HEK293 (cell line): ENCODE measurements around the gene SF3A1.

Experiments used
- CTCF ChIA-PET: fragments of 350-600 bp; formaldehyde crosslinking; extraction: SDS; loops from one replicate; lab custom pipeline; 2021; ENCODE audit warnings: antibody characterized with exemption; lab: Yijun Ruan, JAX
- POLR2A ChIA-PET: fragments of 300-600 bp; formaldehyde crosslinking; extraction: SDS; loops from one replicate; lab custom pipeline; 2020; ENCODE audit warnings: antibody characterized with exemption, inconsistent platforms; lab: Yijun Ruan, JAX
- H3K27ac ChIP-seq: fragments of 200-500 bp; sonication (Bioruptor generic); 2 replicates; pipeline ENCODE4 v1.5.1; 2014; ENCODE audit warnings: low read depth, low read length, control low read depth, inconsistent platforms; ENCODE audit errors: extremely low read depth
- H3K36me3 ChIP-seq, 2 experiments: fragments of 200-500 bp in 1 of 2; sonication (Bioruptor generic) in 1 of 2; 1 replicate in 1 of 2; 2 replicates in 1 of 2; pipeline ENCODE4 v1.5.1; 2014 to 2017; ENCODE audit warnings: inconsistent platforms in 2 of 2, low read length in 2 of 2; ENCODE audit not compliant: control insufficient read depth in 2 of 2, insufficient read depth in 1 of 2
- H3K4me1 ChIP-seq: fragments of 200-500 bp; sonication (Bioruptor generic); 2 replicates; pipeline ENCODE4 v1.5.1; 2014; ENCODE audit warnings: mild to moderate bottlenecking, low read length, inconsistent platforms; ENCODE audit not compliant: control insufficient read depth, insufficient read depth
- H3K4me3 ChIP-seq: 2 replicates; pipeline ENCODE4 v1.5.1; 2011; ENCODE audit warnings: low read depth, mild to moderate bottlenecking, control low read depth, low read length, moderate library complexity
- H3K9me3 ChIP-seq: fragments of 200-500 bp; sonication (Bioruptor generic); 2 replicates; pipeline ENCODE4 v1.5.1; 2014; ENCODE audit warnings: low read depth, low read length, inconsistent platforms; ENCODE audit not compliant: control insufficient read depth, insufficient read depth
- FEZF1 ChIP-seq: fragments of 450-650 bp; formaldehyde crosslinking; IDR thresholded peaks from 2 replicates; pipeline ENCODE4 v1.5.1; 2016; ENCODE audit warnings: missing biosample characterization, missing genetic modification characterization
- INSM2 ChIP-seq: fragments of 450-650 bp; formaldehyde crosslinking; IDR thresholded peaks from 2 replicates; pipeline ENCODE4 v1.5.1; 2016; ENCODE audit warnings: missing biosample characterization, missing genetic modification characterization
- MYNN ChIP-seq: fragments of 450-650 bp; formaldehyde crosslinking; IDR thresholded peaks from 2 replicates; pipeline ENCODE4 v1.5.1; 2016; ENCODE audit warnings: missing biosample characterization, missing genetic modification characterization, borderline replicate concordance
- MZF1 ChIP-seq: fragments of 450-650 bp; formaldehyde crosslinking; IDR thresholded peaks from 2 replicates; pipeline ENCODE4 v1.5.1; 2017; ENCODE audit warnings: missing biosample characterization, missing genetic modification characterization, borderline replicate concordance
- OSR2 ChIP-seq: fragments of 450-650 bp; formaldehyde crosslinking; IDR thresholded peaks from 2 replicates; pipeline ENCODE4 v1.5.1; 2016; ENCODE audit warnings: missing biosample characterization, missing genetic modification characterization
- OVOL3 ChIP-seq: fragments of 450-650 bp; formaldehyde crosslinking; IDR thresholded peaks from 2 replicates; pipeline ENCODE4 v1.5.1; 2016; ENCODE audit warnings: missing biosample characterization, missing genetic modification characterization
- REPIN1 ChIP-seq: fragments of 450-650 bp; formaldehyde crosslinking; IDR thresholded peaks from 2 replicates; pipeline ENCODE4 v1.5.1; 2017; ENCODE audit warnings: missing biosample characterization, missing genetic modification characterization, low read depth
- ZBTB8A ChIP-seq: fragments of 450-650 bp; formaldehyde crosslinking; IDR thresholded peaks from 2 replicates; pipeline ENCODE4 v1.5.1; 2016; ENCODE audit warnings: missing biosample characterization, missing genetic modification characterization
- ZFP37 ChIP-seq: fragments of 450-650 bp; formaldehyde crosslinking; IDR thresholded peaks from 2 replicates; pipeline ENCODE4 v1.5.1; 2016; ENCODE audit warnings: missing biosample characterization, missing genetic modification characterization
- ZNF112 ChIP-seq: fragments of 450-650 bp; formaldehyde crosslinking; IDR thresholded peaks from 2 replicates; pipeline ENCODE4 v1.5.0; 2017; ENCODE audit warnings: missing biosample characterization, missing genetic modification characterization
- ZNF133 ChIP-seq: fragments of 450-650 bp; formaldehyde crosslinking; IDR thresholded peaks from 2 replicates; pipeline ENCODE4 v1.5.1; 2016; ENCODE audit warnings: missing biosample characterization, missing genetic modification characterization
- ZNF146 ChIP-seq: fragments of 450-650 bp; formaldehyde crosslinking; IDR thresholded peaks from 2 replicates; pipeline ENCODE4 v1.5.1; 2016; ENCODE audit warnings: missing biosample characterization, missing genetic modification characterization
- ZNF174 ChIP-seq: fragments of 450-650 bp; formaldehyde crosslinking; IDR thresholded peaks from 2 replicates; pipeline ENCODE4 v1.5.0; 2017; ENCODE audit warnings: missing biosample characterization, mild to moderate bottlenecking, missing genetic modification characterization
- ZNF202 ChIP-seq: fragments of 450-650 bp; formaldehyde crosslinking; IDR thresholded peaks from 2 replicates; pipeline ENCODE4 v1.5.1; 2016; ENCODE audit warnings: missing biosample characterization, missing genetic modification characterization, borderline replicate concordance
- ZNF24 ChIP-seq: fragments of 450-650 bp; formaldehyde crosslinking; IDR thresholded peaks from 2 replicates; pipeline ENCODE4 v1.5.1; 2016; ENCODE audit warnings: missing biosample characterization, missing genetic modification characterization
- ZNF311 ChIP-seq: fragments of 450-650 bp; formaldehyde crosslinking; IDR thresholded peaks from 2 replicates; pipeline ENCODE4 v1.5.1; 2017; ENCODE audit warnings: missing biosample characterization, missing genetic modification characterization, borderline replicate concordance
- ZNF324 ChIP-seq: fragments of 450-650 bp; formaldehyde crosslinking; IDR thresholded peaks from 2 replicates; pipeline ENCODE4 v1.5.1; 2016; ENCODE audit warnings: missing biosample characterization, missing genetic modification characterization
- ZNF37A ChIP-seq: fragments of 450-650 bp; IDR thresholded peaks from 2 replicates; pipeline ENCODE4 v1.5.1; 2018; ENCODE audit warnings: missing biosample characterization, missing genetic modification characterization
- ZNF398 ChIP-seq: fragments of 450-650 bp; formaldehyde crosslinking; IDR thresholded peaks from 2 replicates; pipeline ENCODE4 v1.5.1; 2017; ENCODE audit warnings: missing biosample characterization, missing genetic modification characterization
- ZNF549 ChIP-seq: fragments of 450-650 bp; IDR thresholded peaks from 2 replicates; pipeline ENCODE4 v1.5.1; 2018; ENCODE audit warnings: missing biosample characterization, missing genetic modification characterization, mild to moderate bottlenecking, inconsistent platforms, moderate library complexity
- ZNF555 ChIP-seq: fragments of 450-650 bp; formaldehyde crosslinking; conservative IDR thresholded peaks from 2 replicates; pipeline ENCODE4 v1.5.1; 2017; ENCODE audit warnings: missing biosample characterization, mild to moderate bottlenecking, missing genetic modification characterization, inconsistent platforms
- ZNF629 ChIP-seq: fragments of 450-650 bp; formaldehyde crosslinking; IDR thresholded peaks from 2 replicates; pipeline ENCODE4 v1.5.1; 2017; ENCODE audit warnings: missing biosample characterization, missing genetic modification characterization
- ZNF701 ChIP-seq: fragments of 450-650 bp; formaldehyde crosslinking; IDR thresholded peaks from 2 replicates; pipeline ENCODE4 v1.5.1; 2016; ENCODE audit warnings: missing biosample characterization, missing genetic modification characterization
- ZNF777 ChIP-seq: fragments of 450-650 bp; formaldehyde crosslinking; IDR thresholded peaks from 2 replicates; pipeline ENCODE4 v1.5.1; 2017; ENCODE audit warnings: missing biosample characterization, missing genetic modification characterization, borderline replicate concordance
- ZSCAN23 ChIP-seq: fragments of 450-650 bp; formaldehyde crosslinking; IDR thresholded peaks from 2 replicates; pipeline ENCODE4 v1.5.1; 2016; ENCODE audit warnings: missing biosample characterization, missing genetic modification characterization
- TF ChIP-seq, protein P1 (sequence below): fragments of 450-650 bp; formaldehyde crosslinking; conservative IDR thresholded peaks from 2 replicates; pipeline ENCODE4 v1.5.1; 2016; ENCODE audit warnings: low read depth, missing biosample characterization, missing genetic modification characterization
- TF ChIP-seq, protein P2 (sequence below): fragments of 450-650 bp; formaldehyde crosslinking; IDR thresholded peaks from 2 replicates; pipeline ENCODE4 v1.5.1; 2016; ENCODE audit warnings: missing biosample characterization, missing genetic modification characterization
- TF ChIP-seq, protein P3 (sequence below): fragments of 450-650 bp; formaldehyde crosslinking; IDR thresholded peaks from 2 replicates; pipeline ENCODE4 v1.5.1; 2016; ENCODE audit warnings: missing biosample characterization, missing genetic modification characterization, borderline replicate concordance

Gene SF3A1

GRCh38 chr22:30396871-30397655, 40.4 kb upstream of the SF3A1 start, which contains the start of gene SEC14L2:
SEC14L2 (plus strand) TSS chr22:30397018; CDS start chr22:30397117, 99 bp downstream.
- no peak within 1 kb of the TSS; the same call in 1 of the 2 replicates for H3K27ac ChIP-seq
- CTCF ChIA-PET: interaction anchor here (0.6 to 2.8 kb wide), 9 partner anchors 9 to 489 kb away, joined by 3 to 18 read pairs (median 4); partner anchors contain the start of gene RNF215
- TF ChIP-seq ZNF701 (tag by site-specific recombination) (no peak), ZNF24 (tag by site-specific recombination) (no peak), MYNN (no peak), ZNF555 (tag by site-specific recombination) (no peak), ZSCAN23 (no peak), MZF1 (tag by site-specific recombination) (no peak), FEZF1 (tag by site-specific recombination) (no peak), ZNF202 (tag by site-specific recombination) (no peak), ZNF324 (tag by site-specific recombination) (no peak), INSM2 (tag by site-specific recombination) (no peak), ZNF777 (tag by site-specific recombination) (no peak), REPIN1 (tag by site-specific recombination) (no peak), ZNF398 (tag by site-specific recombination) (peak; percentile 27; the same call in 1 of the 2 replicates), OSR2 (tag by site-specific recombination) (no peak), ZNF174 (tag by site-specific recombination) (no peak), ZNF146 (no peak), ZNF311 (no peak), ZFP37 (tag by site-specific recombination) (no peak), ZNF549 (tag by site-specific recombination) (no peak), ZBTB8A (tag by site-specific recombination) (peak; percentile 86), ZNF112 (tag by site-specific recombination) (no peak), ZNF629 (tag by site-specific recombination) (no peak), ZNF37A (no peak), OVOL3 (tag by site-specific recombination) (no peak), ZNF133 (tag by site-specific recombination) (no peak)
- TF ChIP-seq, protein P1, sequence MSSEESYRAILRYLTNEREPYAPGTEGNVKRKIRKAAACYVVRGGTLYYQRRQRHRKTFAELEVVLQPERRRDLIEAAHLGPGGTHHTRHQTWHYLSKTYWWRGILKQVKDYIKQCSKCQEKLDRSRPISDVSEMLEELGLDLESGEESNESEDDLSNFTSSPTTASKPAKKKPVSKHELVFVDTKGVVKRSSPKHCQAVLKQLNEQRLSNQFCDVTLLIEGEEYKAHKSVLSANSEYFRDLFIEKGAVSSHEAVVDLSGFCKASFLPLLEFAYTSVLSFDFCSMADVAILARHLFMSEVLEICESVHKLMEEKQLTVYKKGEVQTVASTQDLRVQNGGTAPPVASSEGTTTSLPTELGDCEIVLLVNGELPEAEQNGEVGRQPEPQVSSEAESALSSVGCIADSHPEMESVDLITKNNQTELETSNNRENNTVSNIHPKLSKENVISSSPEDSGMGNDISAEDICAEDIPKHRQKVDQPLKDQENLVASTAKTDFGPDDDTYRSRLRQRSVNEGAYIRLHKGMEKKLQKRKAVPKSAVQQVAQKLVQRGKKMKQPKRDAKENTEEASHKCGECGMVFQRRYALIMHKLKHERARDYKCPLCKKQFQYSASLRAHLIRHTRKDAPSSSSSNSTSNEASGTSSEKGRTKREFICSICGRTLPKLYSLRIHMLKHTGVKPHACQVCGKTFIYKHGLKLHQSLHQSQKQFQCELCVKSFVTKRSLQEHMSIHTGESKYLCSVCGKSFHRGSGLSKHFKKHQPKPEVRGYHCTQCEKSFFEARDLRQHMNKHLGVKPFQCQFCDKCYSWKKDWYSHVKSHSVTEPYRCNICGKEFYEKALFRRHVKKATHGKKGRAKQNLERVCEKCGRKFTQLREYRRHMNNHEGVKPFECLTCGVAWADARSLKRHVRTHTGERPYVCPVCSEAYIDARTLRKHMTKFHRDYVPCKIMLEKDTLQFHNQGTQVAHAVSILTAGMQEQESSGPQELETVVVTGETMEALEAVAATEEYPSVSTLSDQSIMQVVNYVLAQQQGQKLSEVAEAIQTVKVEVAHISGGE (tag by site-specific recombination): no peak; the same call in 1 of the 2 replicates
- TF ChIP-seq, protein P2, sequence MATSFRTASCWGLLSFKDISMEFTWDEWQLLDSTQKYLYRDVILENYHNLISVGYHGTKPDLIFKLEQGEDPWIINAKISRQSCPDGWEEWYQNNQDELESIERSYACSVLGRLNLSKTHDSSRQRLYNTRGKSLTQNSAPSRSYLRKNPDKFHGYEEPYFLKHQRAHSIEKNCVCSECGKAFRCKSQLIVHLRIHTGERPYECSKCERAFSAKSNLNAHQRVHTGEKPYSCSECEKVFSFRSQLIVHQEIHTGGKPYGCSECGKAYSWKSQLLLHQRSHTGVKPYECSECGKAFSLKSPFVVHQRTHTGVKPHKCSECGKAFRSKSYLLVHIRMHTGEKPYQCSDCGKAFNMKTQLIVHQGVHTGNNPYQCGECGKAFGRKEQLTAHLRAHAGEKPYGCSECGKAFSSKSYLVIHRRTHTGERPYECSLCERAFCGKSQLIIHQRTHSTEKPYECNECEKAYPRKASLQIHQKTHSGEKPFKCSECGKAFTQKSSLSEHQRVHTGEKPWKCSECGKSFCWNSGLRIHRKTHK: no peak
- TF ChIP-seq, protein P3, sequence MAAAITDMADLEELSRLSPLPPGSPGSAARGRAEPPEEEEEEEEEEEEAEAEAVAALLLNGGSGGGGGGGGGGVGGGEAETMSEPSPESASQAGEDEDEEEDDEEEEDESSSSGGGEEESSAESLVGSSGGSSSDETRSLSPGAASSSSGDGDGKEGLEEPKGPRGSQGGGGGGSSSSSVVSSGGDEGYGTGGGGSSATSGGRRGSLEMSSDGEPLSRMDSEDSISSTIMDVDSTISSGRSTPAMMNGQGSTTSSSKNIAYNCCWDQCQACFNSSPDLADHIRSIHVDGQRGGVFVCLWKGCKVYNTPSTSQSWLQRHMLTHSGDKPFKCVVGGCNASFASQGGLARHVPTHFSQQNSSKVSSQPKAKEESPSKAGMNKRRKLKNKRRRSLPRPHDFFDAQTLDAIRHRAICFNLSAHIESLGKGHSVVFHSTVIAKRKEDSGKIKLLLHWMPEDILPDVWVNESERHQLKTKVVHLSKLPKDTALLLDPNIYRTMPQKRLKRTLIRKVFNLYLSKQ (tag by site-specific recombination): no peak

More at GRCh38 chr22:30396871-30397655, 40.4 kb upstream of the SF3A1 start, which contains the start of gene SEC14L2:
- Histone ChIP-seq H3K4me1 (peaks cover 3% of the 10 kb centered on the region; the same call in 1 of the 2 replicates), H3K4me3 (peak within 1 kb of the TSS; percentile 80), H3K36me3 (peaks cover 0 to 6% of the 10 kb centered on the region in 2 experiments; a peak in 2 of 3 replicates), H3K9me3 (no peaks in the 10 kb centered on the region)
- POLR2A ChIA-PET: interaction anchor here (0.6 to 4.6 kb wide), 15 partner anchors 10 to 194 kb away, joined by 3 to 86 read pairs (median 5); partner anchors contain the start of genes CASTOR1, CCDC157, MTFP1 and PES1
